ENCODE data around the gene NFATC2IP.
"Not testable (repeated sequence)": the region's sequence is repeated elsewhere in the genome, so short reads cannot be mapped to it uniquely, and the experiment has no call there.

NFATC2IP gene

DNA sequence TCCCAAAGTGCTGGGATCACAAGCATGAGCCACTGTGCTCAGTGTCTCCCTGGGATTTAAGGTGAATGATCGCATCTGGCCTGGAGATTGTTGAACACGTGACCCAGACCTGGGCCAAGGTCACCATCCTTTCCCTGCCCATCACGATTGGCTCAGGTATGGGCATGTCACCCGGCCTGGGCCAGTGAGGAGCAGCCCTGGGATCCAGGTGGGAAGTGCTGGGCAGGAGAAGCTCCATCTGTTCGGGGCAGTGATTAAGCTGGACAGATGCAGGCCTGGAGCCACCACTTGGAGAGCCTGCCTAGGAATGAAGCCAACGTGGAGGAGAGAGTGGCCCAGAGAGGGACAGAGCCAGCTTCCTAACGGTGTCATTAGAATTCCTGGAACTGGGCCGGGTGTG is 41.0 kb downstream of the NFATC2IP start:
- no peak for TF ChIP-seq CTCF (IDR thresholded peaks at IDR 0.05; ENCODE audit: borderline replicate concordance, insufficient read depth, low read depth, low read length)

DNA sequence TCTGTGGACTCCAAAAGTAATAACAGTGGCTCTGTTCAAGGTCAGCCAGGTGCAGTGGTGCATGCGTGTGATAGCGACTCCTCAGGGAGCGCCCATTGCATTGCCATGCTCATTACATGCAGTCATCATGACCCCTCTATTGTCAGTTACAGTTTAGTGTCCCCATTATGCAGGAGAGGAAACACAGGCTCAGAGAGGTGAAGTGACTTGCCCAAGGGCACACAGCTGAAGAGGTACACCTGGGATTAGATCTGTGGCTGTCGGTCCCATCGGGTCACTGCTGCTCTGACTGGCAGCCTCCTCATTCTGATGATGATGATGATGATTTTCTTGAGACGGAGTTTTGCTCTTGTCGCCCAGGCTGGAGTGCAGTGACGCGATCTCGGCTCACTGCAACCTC is 41.8 kb downstream of the NFATC2IP start:
- H3K4me3 ChIP-seq (ENCODE audit: low read depth, low read length), result no peak overlapping the region
- TF ChIP-seq CTCF (IDR thresholded peaks at IDR 0.05; ENCODE audit: borderline replicate concordance, insufficient read depth, low read depth, low read length), result no peak

More for the DNA sequence above, 41.0 kb downstream of the NFATC2IP start:
- H3K4me3 ChIP-seq (ENCODE audit: low read depth, low read length), result no peak overlapping the region

DNA sequence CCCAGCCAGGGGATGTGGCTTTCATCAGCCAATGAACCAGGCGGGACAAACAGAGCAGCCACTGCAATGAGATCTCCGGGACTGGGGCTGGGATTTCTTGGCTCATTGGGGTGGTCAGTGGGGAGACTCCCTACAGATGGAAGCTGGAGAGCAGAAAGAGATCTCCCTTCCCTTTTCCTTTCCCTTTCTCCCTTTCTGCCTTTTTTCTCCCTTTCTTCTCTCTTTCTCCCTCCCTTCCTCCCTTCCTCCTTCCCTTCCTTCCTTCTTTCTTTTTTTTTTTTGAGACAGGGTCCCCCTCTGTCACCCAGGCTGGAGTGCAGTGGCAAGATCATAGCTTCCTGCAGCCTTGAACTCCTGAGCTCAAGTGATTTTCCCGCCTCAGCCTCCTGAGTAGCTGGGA is 48.1 kb downstream of the NFATC2IP start:
- H3K4me3 ChIP-seq (ENCODE audit: low read depth, low read length), result no peak overlapping the region
- TF ChIP-seq CTCF (IDR thresholded peaks at IDR 0.05; ENCODE audit: borderline replicate concordance, insufficient read depth, low read depth, low read length), result no peak

- no peak overlapping the region for H3K4me3 ChIP-seq (ENCODE audit: low read depth, low read length)
Observed at GRCh38 chr16:28999577-28999976, 48.8 kb downstream of the NFATC2IP start.

DNA sequence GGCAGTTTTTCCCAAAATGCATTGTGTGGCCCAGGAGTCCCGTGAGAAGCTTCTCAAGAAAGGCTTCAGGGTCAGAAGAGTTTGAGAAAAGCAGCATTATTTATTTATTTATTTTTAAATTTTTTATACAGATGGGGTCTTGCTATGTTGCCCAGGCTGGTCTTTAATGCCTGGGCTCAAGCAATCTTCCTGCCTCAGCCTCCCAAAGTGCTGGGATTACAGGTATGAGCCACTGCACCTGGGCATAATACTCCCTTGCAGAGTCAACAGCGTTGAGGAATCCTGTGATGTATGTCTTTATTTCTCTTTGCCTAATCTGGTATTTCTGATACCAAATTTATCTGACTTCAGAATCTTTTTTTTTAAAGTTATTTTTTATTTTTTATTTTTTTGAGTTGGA is 49.3 kb downstream of the NFATC2IP start:
- no peak overlapping the region for H3K4me3 ChIP-seq (ENCODE audit: low read depth, low read length)
- no peak for TF ChIP-seq CTCF (IDR thresholded peaks at IDR 0.05; ENCODE audit: borderline replicate concordance, insufficient read depth, low read depth, low read length)

More at GRCh38 chr16:28999577-28999976, 48.8 kb downstream of the NFATC2IP start:
- no peak for TF ChIP-seq CTCF (IDR thresholded peaks at IDR 0.05; ENCODE audit: borderline replicate concordance, insufficient read depth, low read depth, low read length)

GRCh38 chr16:29004496-29005139 is 53.9 kb downstream of the NFATC2IP start:
- not testable (repeated sequence) for H3K4me3 ChIP-seq (ENCODE audit: low read depth, low read length)

DNA sequence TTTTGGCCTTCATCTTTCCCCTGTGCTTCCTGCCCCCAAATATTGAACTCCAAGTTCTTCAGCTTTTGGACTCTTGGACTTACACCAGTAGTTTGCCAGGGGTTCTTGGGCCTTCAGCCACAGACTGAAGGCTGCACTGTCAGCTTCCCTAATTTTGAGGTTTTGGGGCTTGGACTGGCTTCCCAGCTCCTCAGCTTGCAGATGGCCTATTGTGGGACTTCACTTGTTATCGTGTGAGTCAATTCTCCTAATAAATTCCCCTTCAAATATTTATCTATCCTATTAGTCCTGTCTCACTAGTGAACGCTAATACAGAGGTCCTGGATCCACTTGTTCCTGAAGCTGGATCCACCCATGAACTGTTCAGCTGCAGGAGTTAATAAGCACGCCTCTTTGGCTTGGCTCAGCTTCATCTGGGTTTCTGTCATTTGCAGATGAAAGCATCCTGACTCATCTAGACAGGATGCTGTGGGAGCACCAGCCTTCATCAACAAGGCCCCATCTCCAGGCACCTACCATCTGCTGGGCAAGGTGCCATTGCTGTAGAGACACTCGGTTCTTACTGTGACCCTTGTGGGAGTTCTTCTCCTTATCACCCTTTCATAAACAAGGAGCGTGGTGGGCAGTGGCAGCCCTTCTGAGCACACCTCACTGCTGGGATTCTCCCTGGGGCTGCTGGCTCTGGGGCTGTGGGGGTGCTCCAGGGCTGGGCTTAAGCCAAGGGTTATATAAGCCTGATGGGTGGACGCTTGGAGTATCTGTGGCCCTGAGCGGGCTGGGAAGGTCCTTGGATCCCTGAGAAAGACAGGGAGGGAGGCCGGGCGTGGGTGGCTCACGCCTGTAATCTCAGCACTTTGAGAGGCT is 57.2 kb downstream of the NFATC2IP start:
- H3K4me3 ChIP-seq (ENCODE audit: low read depth, low read length), result no peak overlapping the region
- no peak for TF ChIP-seq CTCF (IDR thresholded peaks at IDR 0.05; ENCODE audit: borderline replicate concordance, insufficient read depth, low read depth, low read length)
